GM21390 (cell line): ENCODE data around the gene SERPINB5.
A peak's percentile ranks its signal among the peaks of the same experiment; 100 is the strongest.
"Not testable (repeated sequence)": the region's sequence is repeated elsewhere in the genome, so short reads cannot be mapped to it uniquely, and the experiment has no call there.

Source experiments
- ATAC-seq: cut with Tn5 transposase; IDR thresholded peaks from one replicate; pipeline ENCODE4 v1.9.1; 2021; ENCODE audit not compliant: unreplicated experiment

SERPINB5 gene, protein sequence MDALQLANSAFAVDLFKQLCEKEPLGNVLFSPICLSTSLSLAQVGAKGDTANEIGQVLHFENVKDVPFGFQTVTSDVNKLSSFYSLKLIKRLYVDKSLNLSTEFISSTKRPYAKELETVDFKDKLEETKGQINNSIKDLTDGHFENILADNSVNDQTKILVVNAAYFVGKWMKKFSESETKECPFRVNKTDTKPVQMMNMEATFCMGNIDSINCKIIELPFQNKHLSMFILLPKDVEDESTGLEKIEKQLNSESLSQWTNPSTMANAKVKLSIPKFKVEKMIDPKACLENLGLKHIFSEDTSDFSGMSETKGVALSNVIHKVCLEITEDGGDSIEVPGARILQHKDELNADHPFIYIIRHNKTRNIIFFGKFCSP

DNA sequence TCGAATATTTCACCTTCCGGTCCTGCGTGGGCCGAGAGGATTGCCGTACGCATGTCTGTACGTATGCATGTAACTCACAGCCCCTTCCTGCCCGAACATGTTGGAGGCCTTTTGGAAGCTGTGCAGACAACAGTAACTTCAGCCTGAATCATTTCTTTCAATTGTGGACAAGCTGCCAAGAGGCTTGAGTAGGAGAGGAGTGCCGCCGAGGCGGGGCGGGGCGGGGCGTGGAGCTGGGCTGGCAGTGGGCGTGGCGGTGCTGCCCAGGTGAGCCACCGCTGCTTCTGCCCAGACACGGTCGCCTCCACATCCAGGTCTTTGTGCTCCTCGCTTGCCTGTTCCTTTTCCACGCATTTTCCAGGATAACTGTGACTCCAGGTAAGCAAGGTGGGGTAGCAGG, at the start of gene SERPINB5:
SERPINB5 (plus strand) TSS at position 291 of the 400 bp plus-strand sequence. CDS start 7,471 bp downstream, outside the sequence.
- ATAC-seq: no peak

DNA sequence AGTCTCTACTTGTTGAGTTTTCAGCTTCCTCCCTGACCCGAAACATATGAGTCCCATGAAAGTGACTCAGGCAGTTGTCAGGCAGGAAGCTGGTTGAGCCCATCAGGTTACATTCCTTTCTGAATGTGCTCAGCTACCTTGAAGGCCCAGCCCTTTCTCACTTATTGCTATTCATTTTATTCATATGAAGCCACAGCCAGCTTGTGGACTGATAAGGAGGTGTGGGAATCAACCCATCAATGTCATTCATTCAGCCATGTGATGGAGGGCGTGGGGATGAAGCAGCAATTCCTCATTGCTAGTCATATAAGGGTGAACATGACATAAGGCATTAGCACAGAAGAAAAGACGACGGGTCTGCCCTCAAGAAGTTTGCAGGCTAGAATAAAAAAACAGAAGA, 49.2 kb upstream of the SERPINB5 start:
- no peak for ATAC-seq

DNA sequence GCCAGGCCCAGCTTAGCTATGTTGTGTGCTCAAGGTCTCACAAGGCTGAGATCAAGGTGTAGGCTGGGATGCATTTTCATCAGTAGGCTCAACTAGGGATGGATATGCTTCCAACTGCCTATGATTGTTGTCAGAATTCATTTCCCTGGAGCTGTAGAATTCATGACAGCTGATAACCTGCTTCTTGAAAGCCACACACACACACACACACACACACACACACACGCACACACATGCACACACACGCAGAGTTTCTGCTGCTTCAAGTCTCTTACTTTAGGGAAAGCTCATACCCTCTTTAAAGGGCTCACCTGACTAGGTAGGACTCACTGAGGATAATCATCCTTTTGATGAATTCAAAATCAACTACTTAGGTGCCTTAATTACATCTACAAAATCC, 46.2 kb upstream of the SERPINB5 start:
- no peak for ATAC-seq

DNA sequence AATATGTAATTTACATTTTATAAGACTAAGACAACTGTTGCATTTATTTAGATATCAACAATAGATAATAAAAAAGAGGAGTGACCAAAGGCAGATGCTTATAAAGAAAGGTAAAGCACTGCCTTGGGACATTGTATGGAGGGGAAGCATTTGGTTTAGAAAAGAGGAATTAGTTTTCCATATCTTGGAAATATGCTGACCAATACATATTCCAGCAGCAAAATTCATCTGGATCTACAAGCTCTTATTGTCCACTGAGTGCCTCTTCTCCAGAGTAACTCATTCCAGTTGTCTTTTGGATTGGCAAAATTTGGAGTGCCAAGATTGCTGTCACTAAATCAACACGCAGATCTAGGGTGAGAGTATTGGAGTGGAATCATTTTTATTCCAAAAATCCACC, 45.6 kb upstream of the SERPINB5 start:
- ATAC-seq: no peak

DNA sequence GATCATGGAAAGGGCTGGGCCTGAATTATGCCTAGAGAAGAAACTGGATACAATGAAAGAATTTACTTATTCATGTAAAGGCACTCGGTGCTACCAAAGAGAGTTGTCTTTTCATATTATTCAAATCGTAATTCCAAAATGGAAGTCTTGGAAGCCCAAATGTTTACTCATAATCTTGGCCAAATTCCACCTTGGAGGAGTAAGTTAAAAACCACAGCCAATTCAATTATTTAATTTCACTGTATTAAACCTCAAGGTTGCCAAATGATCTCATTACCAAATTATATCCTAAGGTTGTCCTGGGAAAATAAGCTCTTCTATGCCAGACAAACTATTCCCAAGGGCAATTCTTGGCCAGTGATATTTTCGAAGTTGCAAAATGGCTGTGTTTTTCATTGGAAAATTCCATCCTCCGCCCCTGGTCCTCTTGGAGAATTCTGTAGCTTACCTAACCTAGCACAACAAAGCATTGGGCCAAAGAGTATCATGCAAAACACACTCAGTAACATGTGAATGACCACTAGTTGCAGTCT, 43.4 kb upstream of the SERPINB5 start:
- ATAC-seq: no peak

DNA sequence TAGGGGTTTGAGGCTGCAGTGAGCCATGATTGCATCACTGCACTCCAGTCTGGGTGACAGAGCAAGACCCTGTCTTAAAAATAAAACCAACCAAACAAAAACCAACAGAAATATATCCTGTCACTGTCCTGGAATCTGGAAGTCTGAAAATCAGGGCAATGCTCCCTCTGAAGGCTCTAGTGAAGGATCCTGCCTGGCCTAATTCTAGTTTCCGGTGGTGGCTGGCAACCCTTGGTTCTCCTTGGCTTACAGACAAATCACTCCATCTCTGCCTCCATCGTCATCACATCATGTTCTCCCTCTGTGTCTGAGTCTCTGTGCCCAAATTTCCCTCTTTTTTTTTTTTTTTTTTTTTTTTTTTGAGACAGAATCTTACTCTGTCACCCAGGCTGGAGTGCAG, 38.6 kb upstream of the SERPINB5 start:
- no peak for ATAC-seq

DNA sequence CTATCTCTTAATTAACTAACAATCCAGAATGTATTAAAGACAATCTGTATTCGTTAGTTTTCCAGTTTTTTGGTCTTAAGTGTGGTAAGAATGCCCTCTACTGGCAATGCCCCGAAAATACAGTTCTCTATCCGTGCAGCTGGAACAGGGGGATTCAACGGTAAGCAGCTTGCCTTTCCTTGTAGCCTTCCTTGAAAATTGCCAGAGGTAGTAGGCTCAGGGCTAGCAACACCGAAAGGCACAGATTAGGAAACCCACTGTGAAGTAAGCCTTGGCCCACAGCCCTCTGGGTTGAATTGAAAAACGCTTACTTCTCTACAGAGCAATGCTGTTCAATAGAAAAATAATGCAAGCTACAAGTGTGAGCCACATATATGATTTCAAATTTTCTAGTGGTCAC, 37.4 kb upstream of the SERPINB5 start:
- peak; percentile 64 for ATAC-seq

DNA sequence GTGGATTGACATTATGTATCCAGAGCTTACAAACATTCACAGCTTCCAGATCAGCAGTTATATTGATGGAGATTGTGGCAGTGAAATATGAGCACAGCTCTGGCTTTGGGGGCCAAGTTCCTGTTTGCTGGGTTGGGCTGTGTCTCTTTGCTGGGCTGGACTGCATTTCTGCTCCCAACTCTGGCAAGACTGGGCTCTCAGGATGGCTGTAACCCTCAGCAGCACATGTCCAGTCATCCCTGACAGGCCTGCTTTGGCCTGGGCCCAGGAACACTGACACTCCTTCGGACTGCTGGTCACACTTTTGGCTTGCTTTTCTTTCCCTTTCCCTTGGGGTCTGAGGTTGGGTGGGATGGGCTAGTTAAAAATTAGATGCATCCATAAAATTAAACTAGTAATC, 36.5 kb upstream of the SERPINB5 start:
- ATAC-seq: no peak

DNA sequence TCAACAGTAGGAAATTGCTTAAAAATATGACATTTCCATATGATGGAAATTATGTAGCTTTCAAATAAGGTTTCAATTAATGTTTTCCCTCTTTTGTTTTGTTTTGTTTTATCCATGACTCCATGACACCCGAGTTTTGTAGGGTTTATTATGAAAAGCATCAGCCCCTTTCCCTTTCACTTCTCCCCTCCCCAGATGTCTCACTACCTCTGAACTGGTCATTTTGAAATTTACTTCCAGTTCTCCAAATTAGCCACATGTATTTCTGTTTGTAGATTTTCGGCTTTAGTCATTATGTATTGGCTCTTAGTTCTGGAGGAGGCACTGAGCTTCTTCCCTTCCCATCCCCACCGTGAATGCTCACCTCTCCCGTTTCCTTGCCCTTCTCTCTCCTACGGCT, 35.9 kb upstream of the SERPINB5 start:
- ATAC-seq: no peak

DNA sequence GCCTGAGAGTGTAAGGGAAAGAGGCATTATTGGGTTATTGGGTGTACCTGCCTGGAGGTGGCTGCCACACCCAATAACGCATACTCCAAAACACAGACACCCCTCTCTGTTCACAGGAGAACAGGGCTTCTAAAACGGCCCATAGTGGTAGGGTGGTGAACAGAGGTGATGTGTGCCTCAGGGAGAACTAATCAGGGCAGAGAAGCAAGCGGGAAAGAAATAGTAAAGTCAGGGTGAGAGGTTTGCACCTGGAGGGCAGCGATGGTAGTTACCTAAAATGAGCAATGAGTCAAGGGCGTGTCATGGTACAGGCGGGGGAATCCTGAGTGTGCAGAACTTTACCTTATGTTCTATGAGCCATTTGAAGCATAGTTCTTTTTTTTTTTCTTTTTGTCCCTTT, 32.9 kb upstream of the SERPINB5 start:
- ATAC-seq: no peak

DNA sequence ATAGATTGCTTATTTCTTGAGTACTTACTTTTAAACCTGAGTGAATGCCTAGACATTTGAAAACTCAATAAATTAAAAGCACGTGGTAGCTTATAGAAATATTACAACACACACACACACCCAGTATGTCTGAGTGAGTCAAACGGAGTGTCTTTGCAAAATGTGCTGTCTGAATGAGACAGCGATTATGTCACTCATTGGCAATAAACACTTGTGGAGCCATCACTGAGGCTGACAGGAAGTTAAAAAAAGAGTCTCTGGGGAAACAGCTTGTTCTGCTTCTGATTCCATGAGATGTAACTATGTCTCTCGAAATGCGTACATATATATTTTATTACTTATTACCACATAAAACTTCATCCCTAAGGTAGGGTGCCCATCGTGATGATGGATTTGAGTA, 32.2 kb upstream of the SERPINB5 start:
- no peak for ATAC-seq

DNA sequence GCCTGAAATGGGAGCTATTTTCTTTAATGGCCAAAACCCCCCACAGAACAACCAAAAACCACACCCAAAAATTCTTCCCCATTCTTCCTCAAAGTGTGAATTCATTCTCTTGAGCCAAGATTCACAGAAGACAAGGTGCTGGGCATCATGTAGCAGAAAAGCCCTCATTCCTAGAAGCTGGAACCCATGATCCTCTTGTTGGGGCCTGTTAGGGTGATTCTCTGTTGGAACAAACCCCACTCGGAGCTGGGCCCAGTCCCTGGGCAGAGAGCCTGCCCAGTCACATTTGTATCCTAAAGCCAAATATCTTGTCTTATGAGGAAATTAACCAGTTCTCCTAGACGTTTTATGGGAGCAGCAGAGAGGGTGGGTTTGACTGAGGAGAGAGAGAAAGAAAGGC, 31.7 kb upstream of the SERPINB5 start:
- no peak for ATAC-seq

DNA sequence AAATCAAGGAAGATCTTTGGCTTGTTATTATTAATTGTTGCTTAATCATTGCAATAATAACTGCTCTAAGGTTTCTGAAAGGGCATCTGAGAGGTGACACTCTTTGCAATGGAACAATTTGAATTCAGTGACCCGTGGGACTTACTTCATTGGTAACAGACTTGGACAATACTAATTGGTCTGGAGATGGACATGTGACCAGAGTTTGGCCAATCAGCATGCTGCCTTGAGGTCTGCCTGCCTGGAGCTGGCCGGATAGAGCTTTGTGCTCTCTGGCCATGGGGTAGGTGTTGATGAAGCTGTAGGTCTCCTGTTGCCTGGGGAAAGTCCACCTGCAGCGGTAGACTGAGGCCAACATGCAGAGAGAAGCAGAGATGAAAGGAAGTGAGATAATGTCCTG, 30.5 kb upstream of the SERPINB5 start:
- no peak for ATAC-seq

DNA sequence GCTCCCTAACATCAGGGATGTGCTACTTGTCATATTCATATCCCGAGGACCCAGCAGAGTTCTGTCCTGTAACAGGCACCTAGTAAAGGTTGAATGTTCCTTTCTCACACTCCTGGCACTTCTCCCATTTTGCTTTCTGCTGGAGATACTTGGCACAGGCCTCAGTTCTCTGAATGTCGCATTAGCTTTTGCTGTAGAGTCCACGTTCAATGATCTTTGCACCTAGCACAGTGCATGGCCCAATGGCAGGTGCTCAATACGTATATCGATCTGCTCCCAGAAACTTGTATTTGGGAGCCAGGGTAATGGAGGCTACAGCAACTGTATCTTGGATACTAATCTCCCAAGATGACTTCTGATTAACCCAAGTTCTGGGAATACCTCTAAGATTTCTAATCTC, 29.7 kb upstream of the SERPINB5 start:
- no peak for ATAC-seq

DNA sequence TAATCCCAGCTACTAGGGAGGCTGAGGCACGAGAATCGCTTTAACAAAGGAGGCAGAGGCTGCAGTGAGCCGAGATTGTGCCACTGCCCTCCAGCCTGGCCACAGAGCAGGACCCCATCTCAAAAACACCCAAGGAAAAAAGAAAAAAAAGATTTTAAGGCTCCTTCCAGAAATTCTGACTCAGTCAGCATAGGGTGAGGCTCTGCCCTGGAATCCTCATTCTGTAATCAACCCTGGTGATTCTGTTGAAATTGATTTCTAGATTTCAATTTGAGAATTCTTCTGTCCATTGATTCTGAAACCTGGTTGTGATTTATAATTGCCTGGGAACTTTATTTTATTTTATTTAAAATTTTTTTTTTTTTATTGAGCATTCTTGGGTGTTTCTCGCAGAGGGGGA, 27.3 kb upstream of the SERPINB5 start:
- no peak for ATAC-seq

DNA sequence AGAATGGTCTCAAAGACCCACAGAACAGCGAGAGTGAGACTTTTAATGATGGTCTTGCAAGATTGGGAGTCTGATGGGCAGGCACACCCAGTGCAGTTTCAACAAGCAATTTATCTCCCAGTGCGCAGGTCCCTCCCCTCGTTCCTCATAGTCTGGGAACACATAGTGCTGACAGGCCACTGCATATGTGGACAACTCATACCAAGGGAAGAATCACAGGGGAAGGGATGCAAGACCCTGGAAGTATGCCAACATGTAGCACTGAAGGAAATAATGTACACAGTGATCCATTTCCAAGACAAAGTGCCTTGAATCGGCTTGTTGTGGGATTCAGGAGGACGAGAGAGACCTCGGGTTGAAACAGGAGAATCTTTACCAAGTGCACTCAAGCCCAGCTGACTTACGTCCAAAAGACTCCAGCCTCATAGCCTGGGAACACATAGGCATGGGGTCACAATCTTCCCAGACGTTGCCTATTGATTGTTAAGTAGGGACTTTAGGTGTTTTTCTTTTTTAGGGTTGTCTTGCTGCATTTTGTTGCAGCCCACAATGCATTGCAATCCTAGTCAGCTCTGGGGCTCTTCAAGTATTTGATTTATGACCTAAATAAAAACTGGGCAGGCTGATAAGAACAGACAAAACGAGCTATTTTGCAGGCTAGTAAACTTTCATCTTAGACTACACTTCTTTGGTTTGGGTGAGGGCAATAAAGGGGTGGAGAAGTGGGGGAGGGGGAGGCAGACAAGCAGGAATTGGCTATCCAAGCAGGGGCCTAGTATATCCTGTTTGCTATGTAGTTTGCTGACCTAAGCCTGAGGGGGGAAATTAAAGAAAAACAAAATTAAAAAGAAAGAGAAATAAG, 24.7 kb upstream of the SERPINB5 start:
- ATAC-seq: no peak

DNA sequence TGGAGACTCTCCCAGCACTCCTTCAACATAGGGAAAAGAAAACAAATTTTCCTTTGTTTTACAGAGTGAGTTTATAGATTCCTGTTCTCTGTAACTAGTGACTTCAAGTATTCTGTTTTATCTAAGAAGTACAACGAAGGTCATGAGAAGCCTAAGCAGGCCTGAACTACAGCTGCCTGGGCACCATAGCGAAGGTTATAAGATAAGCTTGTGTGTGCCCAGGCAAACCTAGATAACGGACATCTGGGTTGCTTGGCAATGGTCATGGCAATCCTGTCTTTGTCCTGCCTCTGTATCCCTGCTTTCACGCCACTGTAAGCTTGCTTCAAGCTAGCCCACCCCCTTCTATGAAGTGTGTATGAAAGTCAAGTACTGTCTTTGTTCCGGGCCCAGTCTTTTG, 24.0 kb upstream of the SERPINB5 start:
- not testable (repeated sequence) for ATAC-seq

DNA sequence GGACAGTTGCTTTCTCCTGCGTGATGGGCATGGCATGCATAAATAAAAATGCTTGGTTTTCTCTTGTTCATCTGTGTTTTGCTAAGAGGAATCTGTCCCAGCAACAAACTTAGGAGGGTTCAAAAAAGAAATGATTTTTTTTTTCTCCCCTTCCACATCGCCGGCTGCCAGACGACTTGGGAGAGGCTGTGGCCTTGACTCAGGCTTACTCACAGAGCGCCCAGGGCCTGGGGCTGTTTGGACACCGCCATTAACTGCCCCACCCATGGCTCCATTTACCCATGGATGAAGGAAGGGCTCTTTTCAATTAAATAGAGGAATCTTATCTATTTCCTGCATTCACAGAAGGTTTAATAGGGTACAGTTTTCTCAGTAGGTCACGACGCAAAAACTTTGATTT, 22.3 kb upstream of the SERPINB5 start:
- ATAC-seq: no peak

DNA sequence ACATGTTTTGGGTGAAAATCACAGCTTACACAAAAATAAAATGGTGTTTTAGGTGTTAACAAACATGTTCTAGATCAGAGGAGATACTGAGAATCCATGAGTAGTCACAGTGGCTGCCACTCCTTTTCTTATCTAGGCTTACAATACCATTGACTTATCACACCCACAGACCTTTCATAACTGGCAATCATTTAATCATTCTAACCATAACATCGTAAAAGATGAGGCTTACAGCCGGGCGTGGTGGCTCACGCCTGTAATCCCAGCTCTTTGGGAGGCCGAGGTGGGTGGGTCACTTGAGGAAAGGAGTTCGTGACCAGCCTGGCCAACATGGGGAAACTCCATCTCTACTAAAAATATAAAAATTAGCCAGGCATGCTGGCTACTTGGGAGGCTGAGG, 18.8 kb upstream of the SERPINB5 start:
- ATAC-seq: no peak

DNA sequence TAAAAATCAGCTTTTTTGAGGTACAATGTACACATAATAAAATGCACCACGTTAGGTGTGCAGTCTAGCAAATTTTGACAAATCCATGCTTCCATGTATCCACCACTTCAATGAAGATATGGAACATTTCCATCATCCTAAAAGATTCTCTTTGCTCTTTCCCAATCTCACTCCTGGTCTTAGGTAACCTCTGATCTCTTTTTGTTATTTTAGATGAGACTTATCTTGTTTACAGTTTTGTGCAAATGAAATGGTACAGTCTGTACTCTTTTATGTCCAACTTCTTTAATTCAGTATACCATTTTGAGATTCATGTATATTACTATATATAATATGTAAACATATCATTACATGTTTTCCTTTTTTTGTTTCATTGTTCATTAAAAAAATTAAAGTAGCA, 16.3 kb upstream of the SERPINB5 start:
- ATAC-seq: no peak

DNA sequence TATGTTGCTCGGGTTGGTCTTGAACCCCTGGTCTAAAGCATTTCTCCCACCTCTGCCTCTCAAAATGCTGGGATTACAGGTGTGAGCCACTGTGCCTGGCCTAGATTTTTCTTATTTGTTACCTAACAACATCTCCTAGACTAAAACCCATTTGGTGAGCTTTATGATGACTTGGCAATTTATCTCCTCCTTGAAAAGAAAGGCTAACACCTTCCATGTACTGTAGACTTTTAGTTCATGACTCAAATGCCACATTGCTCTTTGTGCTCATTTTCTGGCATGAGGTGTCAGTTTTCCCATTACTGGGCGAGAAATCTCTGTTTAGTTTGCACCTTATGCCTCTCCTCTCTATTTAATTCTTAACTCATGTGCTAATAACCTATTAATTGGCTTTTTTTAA, 12.3 kb upstream of the SERPINB5 start:
- no peak for ATAC-seq

DNA sequence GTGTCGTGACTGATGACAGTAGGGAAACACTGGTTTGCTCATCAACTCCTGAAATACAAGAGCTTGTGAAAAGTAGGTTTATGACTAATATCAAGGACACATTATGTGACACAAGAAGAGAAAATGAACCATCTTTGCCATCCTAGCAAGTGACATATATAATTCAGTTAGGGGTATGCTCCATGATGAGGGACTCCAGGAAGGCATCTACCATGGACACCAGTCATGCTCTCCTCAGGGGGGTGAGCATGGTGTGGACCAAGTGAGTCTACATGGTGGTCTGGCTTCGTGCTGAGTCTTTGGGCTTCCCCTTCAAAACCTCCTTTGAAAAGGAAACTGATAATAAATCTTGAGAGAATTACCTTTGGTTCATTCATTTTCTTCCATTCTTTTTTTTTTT, 11.7 kb upstream of the SERPINB5 start:
- ATAC-seq: no peak
